Measurements from ENCODE around the gene TOP1. TPM values are rescaled to one million over a fixed set of nuclear protein-coding genes. Genes with fewer than 3 reads are reported as not detected.

Gene TOP1
- total RNA-seq, 1 experiment from 2014 or later, result 29.1 TPM

- CTCF ChIA-PET, result no interaction called here
- Histone ChIP-seq H3K4me2 (ENCODE audit: low read length) (no peak overlapping the region), H2AFZ (ENCODE audit: low read length) (no peak overlapping the region), H3K9me3 (ENCODE audit: low read length) (no peaks in the 10 kb centered on the region), H3K4me3 (ENCODE audit: low read length) (no peak overlapping the region), H3K9ac (ENCODE audit: low read length) (no peak overlapping the region), H3K9me2 (replicated peaks; ENCODE audit: low read length) (no peaks in the 10 kb centered on the region), H4K20me1 (ENCODE audit: low read length) (no peaks in the 10 kb centered on the region), H3K27ac (ENCODE audit: low read length) (no peak overlapping the region), H3K79me2 (ENCODE audit: low read length) (peaks cover 6% of the 10 kb centered on the region; the same call in 1 of the 2 replicates), H3K4me1 (ENCODE audit: insufficient read depth, low read length) (peaks cover under 1% of the 10 kb centered on the region), H3F3A (ENCODE audit: low read length, unreplicated experiment) (no peaks in the 10 kb centered on the region), H3K27me3 (ENCODE audit: low read length) (no peaks in the 10 kb centered on the region), H3K36me3 (ENCODE audit: low read depth, low read length) (no peaks in the 10 kb centered on the region)
- intact Hi-C loops (cut with micrococcal nuclease), result no loop called here
- DNase-seq (no peak), ATAC-seq (no peak)
- TF ChIP-seq EZH2phosphoT487 (IDR thresholded peaks at IDR 0.05; ENCODE audit: borderline replicate concordance, low read length), result no peak
- TF ChIP-seq, protein P1, sequence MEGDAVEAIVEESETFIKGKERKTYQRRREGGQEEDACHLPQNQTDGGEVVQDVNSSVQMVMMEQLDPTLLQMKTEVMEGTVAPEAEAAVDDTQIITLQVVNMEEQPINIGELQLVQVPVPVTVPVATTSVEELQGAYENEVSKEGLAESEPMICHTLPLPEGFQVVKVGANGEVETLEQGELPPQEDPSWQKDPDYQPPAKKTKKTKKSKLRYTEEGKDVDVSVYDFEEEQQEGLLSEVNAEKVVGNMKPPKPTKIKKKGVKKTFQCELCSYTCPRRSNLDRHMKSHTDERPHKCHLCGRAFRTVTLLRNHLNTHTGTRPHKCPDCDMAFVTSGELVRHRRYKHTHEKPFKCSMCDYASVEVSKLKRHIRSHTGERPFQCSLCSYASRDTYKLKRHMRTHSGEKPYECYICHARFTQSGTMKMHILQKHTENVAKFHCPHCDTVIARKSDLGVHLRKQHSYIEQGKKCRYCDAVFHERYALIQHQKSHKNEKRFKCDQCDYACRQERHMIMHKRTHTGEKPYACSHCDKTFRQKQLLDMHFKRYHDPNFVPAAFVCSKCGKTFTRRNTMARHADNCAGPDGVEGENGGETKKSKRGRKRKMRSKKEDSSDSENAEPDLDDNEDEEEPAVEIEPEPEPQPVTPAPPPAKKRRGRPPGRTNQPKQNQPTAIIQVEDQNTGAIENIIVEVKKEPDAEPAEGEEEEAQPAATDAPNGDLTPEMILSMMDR (conservative IDR thresholded peaks at IDR 0.05; ENCODE audit: low read depth, low read length), result no peak
- TF ChIP-seq EZH2 (IDR thresholded peaks at IDR 0.05; ENCODE audit: low read length, unreplicated experiment), result no peak
- BruUV-seq (replicated peaks), result no TSS peak
- POLR2A ChIA-PET (ENCODE audit: unreplicated experiment), result no interaction called here
Observed at GRCh38 chr20:40997116-40997515, 31.5 kb upstream of the TOP1 start.

DNA sequence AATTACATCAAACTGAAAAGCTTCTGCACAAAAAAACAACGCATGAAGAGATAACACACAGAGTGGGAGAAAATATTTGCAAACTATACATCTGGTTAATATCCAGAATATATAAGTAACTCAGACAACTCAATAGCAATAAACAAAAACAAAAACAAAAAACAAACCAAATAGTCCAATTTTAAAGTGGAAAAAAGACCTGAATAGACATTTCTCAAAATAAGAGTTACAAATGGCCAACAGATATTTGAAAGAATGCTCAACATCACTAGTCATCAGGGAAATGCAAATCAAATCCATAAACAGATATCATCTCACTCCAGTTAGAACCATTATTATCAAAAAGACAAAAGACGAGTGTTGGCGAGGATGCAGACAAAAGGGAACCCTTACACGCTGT lies 28.8 kb upstream of the TOP1 start:
- Histone ChIP-seq H3K27me3 (ENCODE audit: low read length) (no peaks in the 10 kb centered on the region), H3K79me2 (ENCODE audit: low read length) (peaks cover 13% of the 10 kb centered on the region; the same call in 1 of the 2 replicates), H3F3A (ENCODE audit: low read length, unreplicated experiment) (peaks cover 11% of the 10 kb centered on the region), H3K9me3 (ENCODE audit: low read length) (no peaks in the 10 kb centered on the region), H3K27ac (ENCODE audit: low read length) (no peak overlapping the region), H3K4me1 (ENCODE audit: insufficient read depth, low read length) (peaks cover 23% of the 10 kb centered on the region), H2AFZ (ENCODE audit: low read length) (no peak overlapping the region), H3K9me2 (replicated peaks; ENCODE audit: low read length) (no peaks in the 10 kb centered on the region), H3K9ac (ENCODE audit: low read length) (no peak overlapping the region), H3K4me2 (ENCODE audit: low read length) (no peak overlapping the region), H4K20me1 (ENCODE audit: low read length) (no peaks in the 10 kb centered on the region), H3K36me3 (ENCODE audit: low read depth, low read length) (no peaks in the 10 kb centered on the region), H3K4me3 (ENCODE audit: low read length) (no peak overlapping the region)
- no peak for ATAC-seq
- DNase-seq, result no peak
- TF ChIP-seq, protein P1 (conservative IDR thresholded peaks at IDR 0.05; ENCODE audit: low read depth, low read length), result no peak
- no peak for TF ChIP-seq EZH2phosphoT487 (IDR thresholded peaks at IDR 0.05; ENCODE audit: borderline replicate concordance, low read length)
- TF ChIP-seq EZH2 (IDR thresholded peaks at IDR 0.05; ENCODE audit: low read length, unreplicated experiment), result no peak
- intact Hi-C loops (cut with micrococcal nuclease), result no loop called here
- CTCF ChIA-PET, result no interaction called here
- no TSS peak for BruUV-seq (replicated peaks)
- POLR2A ChIA-PET (ENCODE audit: unreplicated experiment), result no interaction called here

DNA sequence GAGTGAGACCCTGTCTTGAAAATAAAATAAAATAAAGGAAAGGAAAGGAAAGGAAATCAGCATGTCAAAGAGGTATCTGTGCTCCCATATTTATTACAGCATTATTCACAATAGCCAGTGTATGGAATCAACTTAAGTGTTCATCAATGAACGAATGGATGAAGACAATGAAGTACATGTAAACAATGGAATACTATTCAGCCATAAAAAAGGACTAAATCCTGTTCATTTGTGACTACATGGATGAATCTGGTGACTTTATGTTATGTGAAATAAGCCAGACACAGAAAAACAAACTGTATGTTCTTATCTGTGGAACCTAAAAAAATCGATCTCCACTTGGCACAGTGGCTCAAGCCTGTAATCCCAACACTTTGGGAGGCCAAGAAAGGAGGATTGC lies 28.0 kb upstream of the TOP1 start:
- Histone ChIP-seq H3K9ac (ENCODE audit: low read length) (no peak overlapping the region), H3K4me3 (ENCODE audit: low read length) (no peak overlapping the region), H3K4me2 (ENCODE audit: low read length) (no peak overlapping the region), H3K27me3 (ENCODE audit: low read length) (no peaks in the 10 kb centered on the region), H3K27ac (ENCODE audit: low read length) (no peak overlapping the region), H3K36me3 (ENCODE audit: low read depth, low read length) (no peaks in the 10 kb centered on the region), H4K20me1 (ENCODE audit: low read length) (no peaks in the 10 kb centered on the region), H3F3A (ENCODE audit: low read length, unreplicated experiment) (peaks cover 16% of the 10 kb centered on the region), H2AFZ (ENCODE audit: low read length) (no peak overlapping the region), H3K79me2 (ENCODE audit: low read length) (peaks cover 16% of the 10 kb centered on the region; the same call in 1 of the 2 replicates), H3K9me3 (ENCODE audit: low read length) (no peaks in the 10 kb centered on the region), H3K9me2 (replicated peaks; ENCODE audit: low read length) (no peaks in the 10 kb centered on the region), H3K4me1 (ENCODE audit: insufficient read depth, low read length) (peaks cover 30% of the 10 kb centered on the region)
- intact Hi-C loops (cut with micrococcal nuclease), result no loop called here
- no peak for DNase-seq
- no peak for ATAC-seq
- CTCF ChIA-PET, result no interaction called here
- TF ChIP-seq EZH2 (IDR thresholded peaks at IDR 0.05; ENCODE audit: low read length, unreplicated experiment), result no peak
- TF ChIP-seq, protein P1 (conservative IDR thresholded peaks at IDR 0.05; ENCODE audit: low read depth, low read length), result no peak
- no peak for TF ChIP-seq EZH2phosphoT487 (IDR thresholded peaks at IDR 0.05; ENCODE audit: borderline replicate concordance, low read length)
- POLR2A ChIA-PET (ENCODE audit: unreplicated experiment), result no interaction called here
- BruUV-seq (replicated peaks), result no TSS peak

All from PC-3 (cell line).